Choroid plexus epithelial cell (primary cell): ENCODE measurements around the gene PTH2.

Source experiments
- DNase-seq: peaks from one replicate; pipeline ENCODE4 v3.0.0-alpha.2; 2010; ENCODE audit warnings: low read depth
- H3K4me3 ChIP-seq: 2 replicates; pipeline ENCODE4 v1.5.1; 2011; ENCODE audit warnings: low read depth, mild to moderate bottlenecking, control low read depth, low read length, moderate library complexity
- CTCF ChIP-seq: conservative IDR thresholded peaks from 2 replicates; pipeline ENCODE4 v1.5.1; 2011; ENCODE audit warnings: low read depth, mild to moderate bottlenecking, control low read depth, inconsistent platforms, low read length, moderate library complexity

PTH2 gene

DNA sequence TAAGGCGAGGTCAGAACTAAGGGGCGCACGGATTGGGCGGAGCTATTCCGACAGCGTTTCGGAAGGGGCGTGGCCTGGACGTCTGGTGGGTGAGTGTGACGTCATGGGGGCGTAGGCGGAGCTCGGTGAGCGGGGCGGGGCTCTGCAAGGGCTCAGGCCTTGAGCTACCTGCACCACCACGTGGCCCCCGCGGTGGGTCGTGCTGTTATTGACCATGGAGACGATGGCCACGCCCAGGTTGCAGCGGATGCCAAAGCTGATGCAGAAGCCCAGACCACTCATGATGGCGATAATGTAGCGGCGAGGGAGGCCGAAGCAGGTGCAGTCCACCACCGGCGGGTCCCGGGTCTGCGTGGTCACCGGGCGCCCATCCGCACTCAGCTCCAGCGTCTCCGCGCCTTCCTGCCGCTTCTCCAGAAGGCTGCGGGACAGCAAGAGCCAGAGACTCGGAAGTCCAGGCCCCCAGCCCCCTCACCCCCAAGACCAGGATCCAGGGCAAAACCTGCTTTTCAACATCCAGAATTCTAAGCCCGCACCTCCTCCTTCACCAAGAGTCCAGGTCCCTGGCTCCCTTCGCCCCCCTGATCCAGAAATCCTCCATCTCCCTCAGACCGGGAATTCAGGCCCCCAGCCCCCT is 13.3 kb upstream of the PTH2 start:
- no peak for TF ChIP-seq CTCF
- no peak overlapping the region for H3K4me3 ChIP-seq
- no peak for DNase-seq

GRCh38 chr19:49435670-49436069 is 12.4 kb upstream of the PTH2 start:
- no peak for DNase-seq
- no peak for TF ChIP-seq CTCF
- no peak overlapping the region for H3K4me3 ChIP-seq

GRCh38 chr19:49434907-49435583 is 11.8 kb upstream of the PTH2 start:
- TF ChIP-seq CTCF: no peak
- DNase-seq: no peak
- no peak overlapping the region for H3K4me3 ChIP-seq

DNA sequence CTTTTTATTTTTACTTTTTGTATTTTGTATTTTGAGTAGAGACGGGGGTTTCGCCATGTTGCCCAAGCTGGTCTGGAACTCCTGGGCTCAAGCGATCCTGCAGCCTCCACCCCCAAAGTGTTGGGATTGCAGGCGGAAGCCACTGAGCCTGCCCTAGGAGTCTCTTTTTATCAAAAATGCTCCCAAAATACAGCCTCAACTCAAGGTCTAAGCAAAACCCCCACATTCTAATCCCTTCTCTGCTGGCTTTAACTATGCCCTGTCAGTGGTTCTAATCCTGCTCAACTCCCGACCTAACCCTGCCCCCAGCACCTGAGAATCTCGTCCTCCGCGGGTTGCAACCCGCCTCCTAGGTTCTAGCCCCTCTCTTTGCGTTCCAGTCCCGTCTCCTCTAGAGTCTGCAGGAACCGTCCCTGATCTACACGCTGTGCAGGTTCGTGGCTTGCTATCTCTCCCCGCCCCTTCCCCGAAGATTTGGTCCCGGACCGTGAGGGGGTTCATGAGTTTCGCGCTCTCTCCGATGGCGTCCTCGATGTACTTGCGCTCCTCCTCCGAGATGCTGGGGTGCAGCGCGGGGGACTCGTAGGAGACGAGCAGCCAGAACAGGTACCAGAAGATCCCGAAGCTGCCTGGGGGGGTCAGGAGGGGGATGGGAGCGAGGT is 10.1 kb upstream of the PTH2 start:
- no peak for TF ChIP-seq CTCF
- no peak for DNase-seq

GRCh38 chr19:49432141-49433073 is 9.2 kb upstream of the PTH2 start:
- H3K4me3 ChIP-seq: no peak overlapping the region
- no peak for DNase-seq
- TF ChIP-seq CTCF: no peak

More for the DNA sequence above, 10.1 kb upstream of the PTH2 start:
- H3K4me3 ChIP-seq: no peak overlapping the region

GRCh38 chr19:49431330-49431749 is 8.1 kb upstream of the PTH2 start:
- H3K4me3 ChIP-seq: no peak overlapping the region
- TF ChIP-seq CTCF: no peak
- no peak for DNase-seq
